ENCODE results near the gene ADCY9. TPM values are rescaled to one million over a fixed set of nuclear protein-coding genes. Genes with fewer than 3 reads are reported as not detected.

Gene ADCY9
- total and polyA plus RNA-seq, 2 experiments from 2014 or later, result 7.1 to 28.4 TPM

- no peak for DNase-seq (ENCODE audit: low read depth in 1 of 2, low spot score in 1 of 2)
- Histone ChIP-seq H3K27me3 (no peaks in the 10 kb centered on the region), H3K9me3 (ENCODE audit: low read depth) (no peaks in the 10 kb centered on the region), H3K27ac (no peak overlapping the region), H3K4me1 (ENCODE audit: low read depth) (no peaks in the 10 kb centered on the region), H3K4me3 (no peak overlapping the region), H3K36me3 (no peaks in the 10 kb centered on the region)
- no peak for TF ChIP-seq CTCF (IDR thresholded peaks at IDR 0.05; ENCODE audit: low read depth, low read length)
Observed at GRCh38 chr16:4152267-4152666, 36.0 kb upstream of the ADCY9 start.

- Histone ChIP-seq H3K9me3 (ENCODE audit: low read depth) (no peaks in the 10 kb centered on the region), H3K36me3 (no peaks in the 10 kb centered on the region), H3K27me3 (no peaks in the 10 kb centered on the region), H3K4me3 (no peak overlapping the region), H3K4me1 (ENCODE audit: low read depth) (no peaks in the 10 kb centered on the region), H3K27ac (no peak overlapping the region)
- TF ChIP-seq CTCF (IDR thresholded peaks at IDR 0.05; ENCODE audit: low read depth, low read length), result no peak
- no peak for DNase-seq (ENCODE audit: low read depth in 1 of 2, low spot score in 1 of 2)
Observed at GRCh38 chr16:4147236-4147635, 31.0 kb upstream of the ADCY9 start.

- H3K36me3 ChIP-seq, result no peaks in the 10 kb centered on the region
- H3K27me3 ChIP-seq, result no peaks in the 10 kb centered on the region
- no peaks in the 10 kb centered on the region for H3K4me1 ChIP-seq (ENCODE audit: low read depth)
- TF ChIP-seq CTCF (IDR thresholded peaks at IDR 0.05; ENCODE audit: low read depth, low read length), result no peak
- no peak overlapping the region for H3K4me3 ChIP-seq
- no peak for DNase-seq (ENCODE audit: low read depth in 1 of 2, low spot score in 1 of 2)
- H3K27ac ChIP-seq, result no peak overlapping the region
- no peaks in the 10 kb centered on the region for H3K9me3 ChIP-seq (ENCODE audit: low read depth)
Observed at GRCh38 chr16:4142268-4142667, 26.0 kb upstream of the ADCY9 start.

GRCh38 chr16:4141604-4142003 lies 25.4 kb upstream of the ADCY9 start:
- H3K4me3 ChIP-seq, result no peak overlapping the region
- H3K9me3 ChIP-seq (ENCODE audit: low read depth), result no peaks in the 10 kb centered on the region
- no peaks in the 10 kb centered on the region for H3K4me1 ChIP-seq (ENCODE audit: low read depth)
- H3K36me3 ChIP-seq, result no peaks in the 10 kb centered on the region
- H3K27ac ChIP-seq, result no peak overlapping the region
- DNase-seq (ENCODE audit: low read depth in 1 of 2, low spot score in 1 of 2), result no peak
- H3K27me3 ChIP-seq, result no peaks in the 10 kb centered on the region
- TF ChIP-seq CTCF (IDR thresholded peaks at IDR 0.05; ENCODE audit: low read depth, low read length), result no peak

- H3K27me3 ChIP-seq, result no peaks in the 10 kb centered on the region
- peak in 1 of 2 donors; percentile 32 for DNase-seq (ENCODE audit: low read depth in 1 of 2, low spot score in 1 of 2)
- H3K4me1 ChIP-seq (ENCODE audit: low read depth), result no peaks in the 10 kb centered on the region
- no peak overlapping the region for H3K27ac ChIP-seq
- H3K36me3 ChIP-seq, result no peaks in the 10 kb centered on the region
- no peak overlapping the region for H3K4me3 ChIP-seq
- no peak for TF ChIP-seq CTCF (IDR thresholded peaks at IDR 0.05; ENCODE audit: low read depth, low read length)
- no peaks in the 10 kb centered on the region for H3K9me3 ChIP-seq (ENCODE audit: low read depth)
Observed at GRCh38 chr16:4140652-4141051, 24.4 kb upstream of the ADCY9 start.

- no peak overlapping the region for H3K27ac ChIP-seq
- no peaks in the 10 kb centered on the region for H3K36me3 ChIP-seq
- no peak for TF ChIP-seq CTCF (IDR thresholded peaks at IDR 0.05; ENCODE audit: low read depth, low read length)
- H3K4me3 ChIP-seq, result no peak overlapping the region
- no peaks in the 10 kb centered on the region for H3K9me3 ChIP-seq (ENCODE audit: low read depth)
- H3K27me3 ChIP-seq, result no peaks in the 10 kb centered on the region
- no peak for DNase-seq (ENCODE audit: low read depth in 1 of 2, low spot score in 1 of 2)
- H3K4me1 ChIP-seq (ENCODE audit: low read depth), result no peaks in the 10 kb centered on the region
Observed at GRCh38 chr16:4139968-4140367, 23.7 kb upstream of the ADCY9 start.
